Tibial artery (tissue), 4 donors: ENCODE results near the gene C1orf21.

Experiments
- DNase-seq, 2 donors: peaks; one replicate each; pipeline ENCODE4 v3.0.0-alpha.2; 2019
- H3K27ac ChIP-seq, 2 donors: fragments of 200-600 bp; sonication (generic) in 1 of 2; 1 replicate in 1 of 2; 2 replicates in 1 of 2; pipeline ENCODE4 v1.5.1; 2018 to 2019; ENCODE audit warnings: mild to moderate bottlenecking in 1 of 2
- H3K27me3 ChIP-seq, 2 donors: fragments of 200-600 bp; sonication (generic) in 1 of 2; one replicate each; pipeline versions ENCODE4 v1.5.1 to v1.6.0; 2016 to 2019
- H3K36me3 ChIP-seq, 3 donors: fragments of 200-600 bp; sonication (generic) in 2 of 3; one replicate each; pipeline ENCODE4 v1.5.1; 2016 to 2019; ENCODE audit warnings: mild to moderate bottlenecking in 2 of 3
- H3K4me1 ChIP-seq, 4 donors: fragments of 200-600 bp; sonication (generic) in 2 of 4; 1 replicate in 3 of 4; 2 replicates in 1 of 4; pipeline ENCODE4 v1.5.1; 2016 to 2019
- H3K4me3 ChIP-seq, 2 donors: fragments of 200-600 bp; sonication (generic) in 1 of 2; 1 replicate in 1 of 2; 2 replicates in 1 of 2; pipeline ENCODE4 v1.5.1; 2018 to 2019; ENCODE audit warnings: mild to moderate bottlenecking in 2 of 2
- H3K9me3 ChIP-seq, 3 donors: fragments of 200-600 bp; sonication (generic) in 1 of 3; one replicate each; pipeline ENCODE4 v1.5.1; 2016 to 2019
- intact Hi-C: fragments of 100-400 bp; cut with DNase I; formaldehyde crosslinking; loops from one replicate; pipeline ENCODE4 v1.15.0; 2023; ENCODE audit warnings: low total_unique reads
- TF ChIP-seq, protein P1 (sequence below), 2 experiments: fragments of 200-600 bp in 1 of 2; fragments of 450-650 bp in 1 of 2; IDR thresholded peaks; one replicate each; pipeline ENCODE4 v1.5.1; 2017 to 2019; ENCODE audit warnings: antibody characterized with exemption in 2 of 2, mild to moderate bottlenecking in 1 of 2, moderate library complexity in 1 of 2

C1orf21 gene

DNA sequence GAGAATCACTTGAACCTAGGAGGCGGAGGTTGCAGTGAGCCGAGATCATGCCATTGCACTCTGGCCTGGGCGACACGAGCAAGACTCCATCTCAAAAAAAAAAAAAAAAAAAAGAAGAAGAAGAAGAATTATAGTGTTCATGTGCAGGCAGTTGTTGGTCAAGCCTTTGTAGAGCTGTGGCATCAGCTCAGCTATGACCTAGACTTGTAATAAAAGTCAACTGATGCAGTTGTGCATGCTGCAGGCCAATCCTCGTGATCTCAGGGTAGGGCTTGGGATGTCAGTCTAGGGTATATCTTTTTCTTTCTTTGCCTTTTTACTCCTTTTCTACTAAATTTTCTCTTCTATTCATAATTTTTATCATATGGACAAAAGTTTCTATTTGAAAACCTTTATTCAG is 76.2 kb downstream of the C1orf21 start:
- H3K4me3 ChIP-seq, result no peak overlapping the region
- intact Hi-C loops, result no loop called here
- H3K9me3 ChIP-seq, result no peaks in the 10 kb centered on the region
- H3K4me1 ChIP-seq, result peaks cover 0 to 4% (median 0%) of the 10 kb centered on the region in 4 donors
- no peaks in the 10 kb centered on the region for H3K36me3 ChIP-seq
- no peaks in the 10 kb centered on the region for H3K27me3 ChIP-seq
- no peak overlapping the region for H3K27ac ChIP-seq
- TF ChIP-seq, protein P1, sequence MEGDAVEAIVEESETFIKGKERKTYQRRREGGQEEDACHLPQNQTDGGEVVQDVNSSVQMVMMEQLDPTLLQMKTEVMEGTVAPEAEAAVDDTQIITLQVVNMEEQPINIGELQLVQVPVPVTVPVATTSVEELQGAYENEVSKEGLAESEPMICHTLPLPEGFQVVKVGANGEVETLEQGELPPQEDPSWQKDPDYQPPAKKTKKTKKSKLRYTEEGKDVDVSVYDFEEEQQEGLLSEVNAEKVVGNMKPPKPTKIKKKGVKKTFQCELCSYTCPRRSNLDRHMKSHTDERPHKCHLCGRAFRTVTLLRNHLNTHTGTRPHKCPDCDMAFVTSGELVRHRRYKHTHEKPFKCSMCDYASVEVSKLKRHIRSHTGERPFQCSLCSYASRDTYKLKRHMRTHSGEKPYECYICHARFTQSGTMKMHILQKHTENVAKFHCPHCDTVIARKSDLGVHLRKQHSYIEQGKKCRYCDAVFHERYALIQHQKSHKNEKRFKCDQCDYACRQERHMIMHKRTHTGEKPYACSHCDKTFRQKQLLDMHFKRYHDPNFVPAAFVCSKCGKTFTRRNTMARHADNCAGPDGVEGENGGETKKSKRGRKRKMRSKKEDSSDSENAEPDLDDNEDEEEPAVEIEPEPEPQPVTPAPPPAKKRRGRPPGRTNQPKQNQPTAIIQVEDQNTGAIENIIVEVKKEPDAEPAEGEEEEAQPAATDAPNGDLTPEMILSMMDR (IDR thresholded peaks at IDR 0.05), result no peak
- DNase-seq, result no peak

DNA sequence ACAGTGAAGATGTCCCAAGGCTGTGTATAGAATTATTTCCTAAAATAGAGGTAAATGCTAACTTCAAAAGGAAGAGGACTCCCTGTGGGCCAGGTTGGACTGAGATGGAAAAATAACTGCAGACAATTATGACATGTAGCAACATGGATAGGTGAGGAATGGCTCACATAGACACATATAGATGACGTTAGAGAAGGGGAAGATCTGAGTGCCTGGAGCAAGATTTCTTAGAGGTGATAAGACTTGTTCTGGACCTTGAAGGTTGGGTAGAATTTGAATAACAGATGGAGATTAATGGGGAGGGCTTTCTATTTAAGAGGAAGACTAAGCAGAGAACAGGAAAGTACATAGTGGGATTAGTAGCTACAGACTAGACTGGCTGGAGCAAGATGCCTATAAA is 76.9 kb downstream of the C1orf21 start:
- no peak overlapping the region for H3K4me3 ChIP-seq
- no peak for DNase-seq
- intact Hi-C loops, result no loop called here
- H3K27me3 ChIP-seq, result no peaks in the 10 kb centered on the region
- H3K27ac ChIP-seq, result no peak overlapping the region
- H3K9me3 ChIP-seq, result no peaks in the 10 kb centered on the region
- TF ChIP-seq, protein P1 (IDR thresholded peaks at IDR 0.05), result no peak
- H3K36me3 ChIP-seq, result no peaks in the 10 kb centered on the region
- H3K4me1 ChIP-seq, result peaks cover 0 to 4% (median 0%) of the 10 kb centered on the region in 4 donors

DNA sequence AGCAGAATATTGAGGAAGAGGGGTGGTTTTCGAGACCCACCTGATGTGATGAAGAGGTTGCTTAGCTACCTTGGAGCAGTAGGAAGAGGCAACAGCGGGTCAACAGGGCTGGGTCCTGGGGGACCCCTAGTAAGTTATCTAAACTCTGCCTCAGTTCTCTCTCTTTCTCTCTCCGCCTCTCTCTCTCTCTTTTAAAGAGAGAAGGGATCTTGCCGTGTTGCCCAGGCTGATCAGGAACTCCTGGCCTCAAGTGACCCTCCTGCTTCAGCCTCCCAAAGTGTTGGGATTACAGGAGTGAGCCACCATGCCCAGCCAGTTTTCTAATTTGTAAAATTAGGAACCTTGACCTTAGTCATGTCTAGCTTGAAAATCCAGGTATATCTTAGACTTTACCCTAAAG is 77.9 kb downstream of the C1orf21 start:
- Histone ChIP-seq H3K4me1 (no peaks in the 10 kb centered on the region), H3K27ac (no peak overlapping the region), H3K36me3 (no peaks in the 10 kb centered on the region), H3K27me3 (no peaks in the 10 kb centered on the region), H3K9me3 (no peaks in the 10 kb centered on the region), H3K4me3 (no peak overlapping the region)
- no peak for DNase-seq
- intact Hi-C loops, result no loop called here
- TF ChIP-seq, protein P1 (IDR thresholded peaks at IDR 0.05), result no peak

DNA sequence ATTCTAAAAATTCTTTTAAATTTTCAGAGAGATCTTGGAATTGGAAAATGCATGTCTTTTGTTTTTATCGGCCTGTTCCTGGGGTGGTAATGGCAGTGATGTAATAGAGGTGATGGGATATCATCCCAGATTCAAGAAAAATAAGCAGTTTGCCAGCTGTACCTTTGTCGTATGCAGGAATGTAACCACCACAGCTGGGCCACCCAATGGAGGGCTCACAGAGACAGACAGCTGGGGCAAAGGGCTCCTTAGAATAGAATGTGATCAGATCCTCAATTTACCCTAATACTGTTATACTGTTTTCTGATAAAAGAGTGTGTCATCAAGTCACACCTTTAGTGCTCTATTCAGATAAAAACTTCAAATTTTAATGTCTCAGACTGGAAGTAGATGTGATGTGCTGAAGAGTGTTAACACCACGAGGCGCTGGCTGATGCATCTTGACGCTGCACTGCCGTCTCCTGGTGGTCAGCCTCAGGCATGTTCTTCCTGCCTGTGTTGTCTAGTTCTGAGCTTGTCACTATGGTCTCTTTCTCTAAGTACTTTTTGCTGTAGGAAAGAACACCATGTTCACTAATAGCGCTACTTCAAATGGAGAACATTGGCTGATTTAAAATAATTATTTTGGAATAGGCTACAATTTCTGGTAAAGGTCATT is 78.8 kb downstream of the C1orf21 start:
- Histone ChIP-seq H3K27ac (no peak overlapping the region), H3K36me3 (no peaks in the 10 kb centered on the region), H3K9me3 (no peaks in the 10 kb centered on the region), H3K27me3 (no peaks in the 10 kb centered on the region), H3K4me3 (no peak overlapping the region), H3K4me1 (no peaks in the 10 kb centered on the region)
- TF ChIP-seq, protein P1 (IDR thresholded peaks at IDR 0.05), result no peak
- intact Hi-C loops, result no loop called here
- DNase-seq, result no peak

DNA sequence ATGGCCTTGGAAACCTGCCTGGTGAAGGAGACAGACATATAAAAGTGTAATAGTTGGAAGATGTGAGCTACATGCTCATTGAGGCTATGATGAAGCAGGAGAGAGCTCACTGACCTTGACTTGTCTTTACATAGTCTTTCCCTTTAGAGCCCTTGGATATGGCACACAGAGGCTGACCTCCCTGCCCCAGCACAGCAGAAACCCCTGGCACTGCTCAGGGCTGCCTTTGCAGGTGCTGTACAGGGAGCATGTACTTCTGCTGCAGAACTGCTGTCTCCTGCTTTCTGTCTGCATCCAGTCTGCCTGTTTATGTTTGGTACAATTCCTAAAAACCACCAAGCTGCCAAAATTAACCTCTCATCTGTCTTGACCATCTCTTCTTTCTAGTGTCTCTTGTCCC is 80.5 kb downstream of the C1orf21 start:
- no peak for DNase-seq
- intact Hi-C loops, result no loop called here
- no peaks in the 10 kb centered on the region for H3K9me3 ChIP-seq
- H3K27me3 ChIP-seq, result no peaks in the 10 kb centered on the region
- TF ChIP-seq, protein P1 (IDR thresholded peaks at IDR 0.05), result no peak
- no peaks in the 10 kb centered on the region for H3K36me3 ChIP-seq
- no peak overlapping the region for H3K27ac ChIP-seq
- peaks cover 0 to 8% (median 5%) of the 10 kb centered on the region in 4 donors for H3K4me1 ChIP-seq
- no peak overlapping the region for H3K4me3 ChIP-seq

DNA sequence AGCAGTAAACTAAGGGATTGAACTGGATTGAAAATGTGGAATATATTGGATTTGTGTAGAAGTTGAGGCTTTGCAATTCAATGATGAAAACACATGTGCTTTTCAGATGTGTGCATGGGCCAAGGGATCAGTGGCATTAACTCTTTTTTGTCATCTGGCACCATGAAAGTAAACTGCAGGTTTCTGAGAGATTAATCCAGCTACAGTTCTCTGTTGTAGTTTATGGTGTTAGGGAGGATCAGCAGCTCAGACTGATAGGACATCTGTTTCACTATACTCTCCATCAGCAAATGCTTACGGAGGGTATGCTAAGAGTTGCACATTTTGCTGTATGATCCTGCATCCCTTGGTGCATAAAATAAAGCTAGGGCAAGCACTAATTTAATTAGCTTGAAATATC is 82.6 kb downstream of the C1orf21 start:
- DNase-seq, result no peak
- Histone ChIP-seq H3K4me1 (peaks cover 0 to 12% (median 5%) of the 10 kb centered on the region in 4 donors), H3K9me3 (no peaks in the 10 kb centered on the region), H3K27ac (no peak overlapping the region), H3K27me3 (no peaks in the 10 kb centered on the region), H3K36me3 (no peaks in the 10 kb centered on the region), H3K4me3 (no peak overlapping the region)
- intact Hi-C loops, result no loop called here
- TF ChIP-seq, protein P1 (IDR thresholded peaks at IDR 0.05), result no peak
